OCI-LY1 (cell line): ENCODE results near the gene SLC4A8.

Experiments used
- CTCF ChIP-seq: fragments of 200-600 bp; sonication (generic), shearing (Covaris generic); IDR thresholded peaks from 2 replicates; pipeline ENCODE4 v1.5.1; 2017; ENCODE audit warnings: mild to moderate bottlenecking, antibody characterized with exemption, low read length, moderate library complexity, mixed read lengths
- EZH2 ChIP-seq: fragments of 200-600 bp; sonication (generic), shearing (Covaris generic); IDR thresholded peaks from 2 replicates; pipeline ENCODE4 v1.8.0; 2017; ENCODE audit warnings: borderline replicate concordance, mixed run types, mild to moderate bottlenecking, antibody characterized with exemption, low read length, moderate library complexity, mixed read lengths

GRCh38 chr12:51442324-51442723, 17.7 kb downstream of the SLC4A8 start:
- TF ChIP-seq CTCF (no peak), EZH2 (no peak)
